ENCODE results near the gene PYROXD2. TPM values are rescaled to one million over a fixed set of nuclear protein-coding genes. Genes with fewer than 3 reads are reported as not detected.

Gene PYROXD2
- total RNA-seq, 1 experiment from 2014 or later = 2.3 TPM

DNA sequence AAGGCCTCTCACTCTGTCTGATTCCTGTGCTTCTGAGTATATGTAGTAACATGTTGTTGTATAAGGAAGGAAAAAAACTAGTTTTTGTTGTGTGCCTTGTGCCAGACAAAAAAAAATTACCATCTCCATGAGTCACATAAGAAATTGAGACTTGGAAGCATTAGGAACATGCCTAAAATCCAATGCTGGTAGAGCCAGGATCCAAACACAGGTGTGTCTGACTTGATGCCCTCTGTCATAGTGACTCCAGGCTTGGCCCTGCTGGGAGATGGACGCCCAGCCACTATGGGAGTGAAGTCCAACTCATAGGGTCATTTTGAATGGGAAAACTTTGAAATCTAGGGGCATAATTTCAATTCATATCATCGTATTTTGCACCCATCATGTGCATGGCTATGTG lies 38.0 kb downstream of the PYROXD2 start:
- no TSS peak for BruUV-seq (replicated peaks)
- Histone ChIP-seq H3K27me3 (ENCODE audit: control insufficient read depth, insufficient read depth, low read length) (peaks cover 3% of the 10 kb centered on the region), H3K36me3 (ENCODE audit: control insufficient read depth, insufficient read depth, low read length) (no peaks in the 10 kb centered on the region), H3K4me3 (ENCODE audit: low read depth in 2 of 2, low read length in 2 of 2) (no peak overlapping the region), H3K4me1 (ENCODE audit: control insufficient read depth, insufficient read depth, low read length) (no peaks in the 10 kb centered on the region), H3K9me3 (ENCODE audit: control insufficient read depth, insufficient read depth, low read depth, low read length) (no peaks in the 10 kb centered on the region), H3K27ac (ENCODE audit: low read length) (no peak overlapping the region)
- ChIA-PET CTCF (no interaction called here), POLR2A (no interaction called here)
- in situ Hi-C loops (cut with HindIII; ENCODE audit: low pct_unique_long_range_greater_than_20kb, low sequenced_read_pairs) (no loop called here), intact Hi-C loops (cut with micrococcal nuclease; ENCODE audit: unreplicated experiment) (no loop called here)
- DNase-seq (ENCODE audit: low read depth, low spot score) = no peak
- ATAC-seq = no peak
- TF ChIP-seq TCF7L2 (IDR thresholded peaks at IDR 0.05; ENCODE audit: low read depth, low read length) (no peak), SIN3A (IDR thresholded peaks at IDR 0.05; ENCODE audit: borderline replicate concordance, insufficient read depth, low read depth, low read length) (no peak)
- TF ChIP-seq, protein P1, sequence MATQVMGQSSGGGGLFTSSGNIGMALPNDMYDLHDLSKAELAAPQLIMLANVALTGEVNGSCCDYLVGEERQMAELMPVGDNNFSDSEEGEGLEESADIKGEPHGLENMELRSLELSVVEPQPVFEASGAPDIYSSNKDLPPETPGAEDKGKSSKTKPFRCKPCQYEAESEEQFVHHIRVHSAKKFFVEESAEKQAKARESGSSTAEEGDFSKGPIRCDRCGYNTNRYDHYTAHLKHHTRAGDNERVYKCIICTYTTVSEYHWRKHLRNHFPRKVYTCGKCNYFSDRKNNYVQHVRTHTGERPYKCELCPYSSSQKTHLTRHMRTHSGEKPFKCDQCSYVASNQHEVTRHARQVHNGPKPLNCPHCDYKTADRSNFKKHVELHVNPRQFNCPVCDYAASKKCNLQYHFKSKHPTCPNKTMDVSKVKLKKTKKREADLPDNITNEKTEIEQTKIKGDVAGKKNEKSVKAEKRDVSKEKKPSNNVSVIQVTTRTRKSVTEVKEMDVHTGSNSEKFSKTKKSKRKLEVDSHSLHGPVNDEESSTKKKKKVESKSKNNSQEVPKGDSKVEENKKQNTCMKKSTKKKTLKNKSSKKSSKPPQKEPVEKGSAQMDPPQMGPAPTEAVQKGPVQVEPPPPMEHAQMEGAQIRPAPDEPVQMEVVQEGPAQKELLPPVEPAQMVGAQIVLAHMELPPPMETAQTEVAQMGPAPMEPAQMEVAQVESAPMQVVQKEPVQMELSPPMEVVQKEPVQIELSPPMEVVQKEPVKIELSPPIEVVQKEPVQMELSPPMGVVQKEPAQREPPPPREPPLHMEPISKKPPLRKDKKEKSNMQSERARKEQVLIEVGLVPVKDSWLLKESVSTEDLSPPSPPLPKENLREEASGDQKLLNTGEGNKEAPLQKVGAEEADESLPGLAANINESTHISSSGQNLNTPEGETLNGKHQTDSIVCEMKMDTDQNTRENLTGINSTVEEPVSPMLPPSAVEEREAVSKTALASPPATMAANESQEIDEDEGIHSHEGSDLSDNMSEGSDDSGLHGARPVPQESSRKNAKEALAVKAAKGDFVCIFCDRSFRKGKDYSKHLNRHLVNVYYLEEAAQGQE (IDR thresholded peaks at IDR 0.05; ENCODE audit: insufficient read depth in 1 of 2, low read depth in 2 of 2, low read length in 1 of 2) = no peak

DNA sequence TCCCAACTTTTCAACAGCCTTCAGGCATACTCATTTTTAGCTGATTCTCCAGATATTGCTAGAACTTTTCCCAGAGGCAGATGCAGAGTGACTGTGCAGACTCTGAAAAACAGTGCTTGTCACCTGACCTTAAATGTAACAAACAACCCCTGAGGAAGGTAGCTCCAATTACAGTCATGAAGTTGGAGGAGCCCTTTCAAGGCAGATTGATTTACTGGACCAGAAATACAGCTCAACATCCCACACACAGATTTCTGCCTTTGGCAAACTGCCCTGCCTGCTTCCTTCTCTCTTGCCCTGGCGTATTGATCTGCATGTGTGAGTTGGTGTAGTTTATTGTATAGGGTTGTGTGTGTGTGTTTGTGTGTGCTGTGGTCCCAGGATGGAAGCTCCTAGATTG lies 38.5 kb downstream of the PYROXD2 start:
- intact Hi-C loops (cut with micrococcal nuclease; ENCODE audit: unreplicated experiment) = no loop called here
- TF ChIP-seq, protein P1 (IDR thresholded peaks at IDR 0.05; ENCODE audit: insufficient read depth in 1 of 2, low read depth in 2 of 2, low read length in 1 of 2) = no peak
- peaks cover 3% of the 10 kb centered on the region for H3K27me3 ChIP-seq (ENCODE audit: control insufficient read depth, insufficient read depth, low read length)
- in situ Hi-C loops (cut with HindIII; ENCODE audit: low pct_unique_long_range_greater_than_20kb, low sequenced_read_pairs) = no loop called here
- H3K36me3 ChIP-seq (ENCODE audit: control insufficient read depth, insufficient read depth, low read length) = no peaks in the 10 kb centered on the region
- no peak for DNase-seq (ENCODE audit: low read depth, low spot score)
- ATAC-seq = no peak
- no peaks in the 10 kb centered on the region for H3K9me3 ChIP-seq (ENCODE audit: control insufficient read depth, insufficient read depth, low read depth, low read length)
- no peak overlapping the region for H3K4me3 ChIP-seq (ENCODE audit: low read depth in 2 of 2, low read length in 2 of 2)
- ChIA-PET POLR2A (no interaction called here), CTCF (no interaction called here)
- H3K4me1 ChIP-seq (ENCODE audit: control insufficient read depth, insufficient read depth, low read length) = no peaks in the 10 kb centered on the region
- H3K27ac ChIP-seq (ENCODE audit: low read length) = no peak overlapping the region
- no TSS peak for BruUV-seq (replicated peaks)

DNA sequence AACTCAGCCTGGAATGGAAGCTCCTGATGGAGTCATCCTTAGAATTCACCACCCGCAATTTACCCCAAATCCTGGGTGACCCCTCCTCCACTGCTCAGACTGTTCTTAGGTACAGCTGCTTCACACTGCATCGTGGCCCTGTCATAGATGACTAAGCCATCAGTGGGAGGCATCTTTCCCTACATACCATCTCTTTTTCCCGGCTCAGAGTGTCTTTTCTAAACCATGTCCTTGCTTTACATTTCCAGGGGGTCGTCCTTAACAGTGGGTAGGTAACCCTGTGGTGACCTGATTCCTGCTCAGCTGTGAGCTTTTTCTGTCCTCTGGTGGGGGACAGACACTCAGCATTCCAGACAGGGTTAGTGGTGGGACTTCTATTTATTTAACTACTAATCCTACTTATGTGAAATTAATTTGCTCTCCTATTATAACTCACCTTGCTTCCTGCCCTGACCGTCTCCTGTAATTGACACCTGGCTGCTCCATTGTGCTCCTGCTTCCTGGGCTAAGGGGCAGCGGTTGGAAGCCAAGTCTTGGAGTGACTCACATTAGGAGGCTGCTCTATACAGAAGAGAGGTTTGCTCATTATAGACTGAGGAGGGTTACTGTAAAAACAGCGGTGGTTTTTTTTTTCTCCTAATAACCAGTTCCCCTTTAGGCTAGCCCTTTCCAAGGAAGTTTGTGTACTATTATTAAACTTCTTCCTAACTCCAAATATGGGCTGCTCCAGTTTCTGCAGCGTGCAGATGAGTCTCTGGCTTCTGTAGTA lies 40.6 kb downstream of the PYROXD2 start:
- H3K27me3 ChIP-seq (ENCODE audit: control insufficient read depth, insufficient read depth, low read length) = peaks cover under 1% of the 10 kb centered on the region; the same call in 1 of the 2 replicates
- no peak overlapping the region for H3K27ac ChIP-seq (ENCODE audit: low read length)
- no peak overlapping the region for H3K4me3 ChIP-seq (ENCODE audit: low read depth in 2 of 2, low read length in 2 of 2)
- ChIA-PET CTCF (no interaction called here), POLR2A (no interaction called here)
- no peaks in the 10 kb centered on the region for H3K36me3 ChIP-seq (ENCODE audit: control insufficient read depth, insufficient read depth, low read length)
- H3K4me1 ChIP-seq (ENCODE audit: control insufficient read depth, insufficient read depth, low read length) = no peaks in the 10 kb centered on the region
- BruUV-seq (replicated peaks) = no TSS peak
- in situ Hi-C loops (cut with HindIII; ENCODE audit: low pct_unique_long_range_greater_than_20kb, low sequenced_read_pairs) (no loop called here), intact Hi-C loops (cut with micrococcal nuclease; ENCODE audit: unreplicated experiment) (no loop called here)
- no peak for ATAC-seq
- H3K9me3 ChIP-seq (ENCODE audit: control insufficient read depth, insufficient read depth, low read depth, low read length) = no peaks in the 10 kb centered on the region
- no peak for TF ChIP-seq TCF7L2 (IDR thresholded peaks at IDR 0.05; ENCODE audit: low read depth, low read length)
- no peak for TF ChIP-seq POLR2AphosphoS5 (IDR thresholded peaks at IDR 0.05; ENCODE audit: low read depth, low read length)
- TF ChIP-seq, protein P2, sequence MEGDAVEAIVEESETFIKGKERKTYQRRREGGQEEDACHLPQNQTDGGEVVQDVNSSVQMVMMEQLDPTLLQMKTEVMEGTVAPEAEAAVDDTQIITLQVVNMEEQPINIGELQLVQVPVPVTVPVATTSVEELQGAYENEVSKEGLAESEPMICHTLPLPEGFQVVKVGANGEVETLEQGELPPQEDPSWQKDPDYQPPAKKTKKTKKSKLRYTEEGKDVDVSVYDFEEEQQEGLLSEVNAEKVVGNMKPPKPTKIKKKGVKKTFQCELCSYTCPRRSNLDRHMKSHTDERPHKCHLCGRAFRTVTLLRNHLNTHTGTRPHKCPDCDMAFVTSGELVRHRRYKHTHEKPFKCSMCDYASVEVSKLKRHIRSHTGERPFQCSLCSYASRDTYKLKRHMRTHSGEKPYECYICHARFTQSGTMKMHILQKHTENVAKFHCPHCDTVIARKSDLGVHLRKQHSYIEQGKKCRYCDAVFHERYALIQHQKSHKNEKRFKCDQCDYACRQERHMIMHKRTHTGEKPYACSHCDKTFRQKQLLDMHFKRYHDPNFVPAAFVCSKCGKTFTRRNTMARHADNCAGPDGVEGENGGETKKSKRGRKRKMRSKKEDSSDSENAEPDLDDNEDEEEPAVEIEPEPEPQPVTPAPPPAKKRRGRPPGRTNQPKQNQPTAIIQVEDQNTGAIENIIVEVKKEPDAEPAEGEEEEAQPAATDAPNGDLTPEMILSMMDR (IDR thresholded peaks at IDR 0.05) = no peak
- no peak for TF ChIP-seq SIN3A (IDR thresholded peaks at IDR 0.05; ENCODE audit: borderline replicate concordance, insufficient read depth, low read depth, low read length)
- TF ChIP-seq, protein P1 (IDR thresholded peaks at IDR 0.05; ENCODE audit: insufficient read depth in 1 of 2, low read depth in 2 of 2, low read length in 1 of 2) = no peak
- no peak for DNase-seq (ENCODE audit: low read depth, low spot score)
